D721Med (cell line): ENCODE measurements around the gene AK5.

Experiments
- DNase-seq: peaks from one replicate; pipeline ENCODE4 v3.0.0; 2011; ENCODE audit warnings: low spot score; ENCODE audit not compliant: insufficient read length
- FAIRE-seq: peaks from 2 replicates; lab custom pipeline; 2011; peaks lifted over from hg19 to GRCh38; lab: Jason Lieb, UNC
- CTCF ChIP-seq: IDR thresholded peaks from 2 replicates; pipeline ENCODE4 v1.5.1; 2012; ENCODE audit warnings: mild to moderate bottlenecking, control low read depth; ENCODE audit not compliant: insufficient read depth; ENCODE audit errors: missing control alignments

The AK5 gene

DNA sequence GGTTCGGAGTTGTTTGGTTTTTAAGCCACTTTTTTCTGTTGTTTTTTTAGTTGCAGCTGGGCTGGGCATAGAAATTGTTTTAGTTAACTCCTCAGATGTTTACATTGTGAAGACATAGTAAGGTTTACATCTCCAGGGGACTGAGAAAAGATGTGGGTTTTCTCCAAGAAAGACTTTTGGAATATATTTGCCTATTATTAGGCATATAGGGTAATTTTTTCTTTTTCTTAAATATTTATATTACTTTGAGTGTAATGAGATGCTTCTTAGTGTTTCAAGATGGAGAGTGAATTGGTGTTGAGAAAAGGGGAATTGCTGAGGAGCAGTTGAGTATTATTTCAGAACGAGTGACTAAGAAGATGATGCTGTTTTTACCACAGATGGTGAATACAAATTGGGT, 36.0 kb upstream of the AK5 start:
- FAIRE-seq (no peak), DNase-seq (no peak)
- no peak for TF ChIP-seq CTCF

GRCh38 chr1:77250126-77250525, 31.7 kb upstream of the AK5 start:
- no peak for DNase-seq
- FAIRE-seq = no peak

GRCh38 chr1:77253211-77253610, 28.6 kb upstream of the AK5 start:
- FAIRE-seq (no peak), DNase-seq (no peak)
- no peak for TF ChIP-seq CTCF

More at GRCh38 chr1:77250126-77250525, 31.7 kb upstream of the AK5 start:
- no peak for TF ChIP-seq CTCF

DNA sequence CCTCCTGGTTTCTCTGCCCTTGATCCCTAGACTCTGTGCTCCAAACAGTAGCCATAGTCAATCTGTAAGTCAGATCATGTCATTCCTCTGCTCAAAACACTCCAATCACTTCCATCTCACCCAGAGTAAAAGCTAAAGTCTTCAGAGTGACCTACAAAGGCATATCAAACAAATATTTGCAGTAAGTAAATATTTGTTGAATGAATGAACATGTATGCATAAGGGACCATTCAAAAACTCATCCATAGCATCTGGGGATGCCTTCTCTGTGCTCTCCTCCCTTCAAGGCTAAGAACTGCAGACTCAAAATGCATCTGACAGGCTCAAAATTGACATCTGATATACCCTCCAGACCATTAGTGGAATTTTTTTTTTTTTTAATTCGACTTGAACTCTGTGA, 18.1 kb upstream of the AK5 start:
- FAIRE-seq (no peak), DNase-seq (no peak)
- no peak for TF ChIP-seq CTCF

GRCh38 chr1:77265180-77265579, 16.6 kb upstream of the AK5 start:
- TF ChIP-seq CTCF = no peak
- FAIRE-seq (no peak), DNase-seq (no peak)

DNA sequence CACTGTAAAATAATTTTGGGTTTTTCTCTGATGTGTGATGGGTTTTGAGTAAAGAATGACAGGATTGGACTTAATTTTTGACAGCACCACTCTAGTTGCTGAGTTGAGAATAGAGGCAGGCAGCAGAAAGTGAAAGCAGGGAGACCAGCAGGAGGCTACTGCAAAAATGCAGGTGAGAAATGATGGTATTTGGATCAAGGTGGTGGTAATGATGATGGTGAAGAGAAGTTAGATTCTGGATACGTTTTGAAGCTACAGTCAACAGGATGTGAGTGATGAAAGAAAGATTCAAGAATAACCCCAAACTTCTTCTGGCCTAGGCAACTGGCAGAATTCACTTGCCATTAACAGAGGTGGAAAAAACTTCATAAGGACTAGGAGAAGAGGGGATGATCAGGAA, 14.8 kb upstream of the AK5 start:
- no peak for DNase-seq
- FAIRE-seq = no peak
- TF ChIP-seq CTCF = no peak

DNA sequence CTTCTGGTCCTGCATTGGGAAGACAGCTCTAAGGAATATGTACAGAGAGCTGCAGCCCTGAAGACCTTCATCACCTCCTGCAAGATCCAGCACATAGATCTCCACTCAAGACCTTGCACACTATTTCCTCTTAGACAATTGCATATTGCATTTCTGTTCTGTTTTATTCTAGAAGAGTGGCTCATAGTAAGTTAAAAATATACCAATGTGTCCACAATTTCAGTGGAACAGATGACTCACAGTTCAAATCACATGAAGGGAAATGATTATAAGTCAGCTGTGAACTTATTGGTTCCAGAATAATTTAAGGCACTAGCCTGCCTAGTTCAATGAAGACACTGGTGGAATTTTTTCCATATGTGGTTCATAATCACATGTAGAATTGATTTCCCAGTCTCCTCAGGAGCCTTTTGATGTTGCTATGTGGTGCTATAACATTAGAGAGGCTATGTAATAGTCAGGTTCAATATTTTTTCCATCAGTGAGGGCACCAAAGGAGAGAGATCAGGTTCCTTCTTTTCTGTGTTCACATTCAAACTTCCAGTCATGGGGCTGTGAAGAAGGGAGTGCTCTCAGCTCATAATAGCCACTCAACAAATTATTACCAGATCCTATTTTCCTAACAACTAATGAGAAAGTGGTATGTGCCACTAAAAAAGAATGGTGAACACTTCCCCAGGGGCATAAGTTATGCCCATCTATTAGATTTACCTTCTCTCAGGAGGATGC, 9.8 kb upstream of the AK5 start:
- no peak for TF ChIP-seq CTCF
- no peak for FAIRE-seq
- DNase-seq = no peak
